Sigmoid colon (tissue), 7 donors: Measurements from ENCODE around the gene EXO1. TPM values are rescaled to one million over a fixed set of nuclear protein-coding genes. Genes with fewer than 3 reads are reported as not detected.

Source experiments
- DNase-seq: peaks from one replicate; pipeline ENCODE4 v3.0.0-alpha.2; 2019
- H3K27ac ChIP-seq, 4 donors: fragments of 200-600 bp; sonication (generic); one replicate each; pipeline ENCODE4 v1.5.1; 2016 to 2019; ENCODE audit warnings: mild to moderate bottlenecking in 1 of 4
- H3K27me3 ChIP-seq, 3 donors: fragments of 200-600 bp; sonication (generic); one replicate each; pipeline ENCODE4 v1.5.1; 2019; ENCODE audit warnings: mild to moderate bottlenecking in 1 of 3
- H3K36me3 ChIP-seq, 4 donors: fragments of 200-600 bp; sonication (generic); one replicate each; pipeline ENCODE4 v1.5.1; 2016 to 2019
- H3K4me1 ChIP-seq, 4 donors: fragments of 200-600 bp; sonication (generic); one replicate each; pipeline ENCODE4 v1.5.1; 2017 to 2019
- H3K4me3 ChIP-seq, 4 donors: fragments of 200-600 bp; sonication (generic); one replicate each; pipeline ENCODE4 v1.5.1; 2017 to 2019; ENCODE audit warnings: mild to moderate bottlenecking in 2 of 4, moderate library complexity in 1 of 4
- H3K9me3 ChIP-seq, 4 donors: fragments of 200-600 bp in 3 of 4; sonication (generic) in 3 of 4; one replicate each; pipeline versions ENCODE4 v1.5.1 to v1.6.1; 2013 to 2019
- CTCF ChIP-seq, 4 experiments: fragments of 450-650 bp in 3 of 4; fragments of 200-600 bp in 1 of 4; IDR thresholded peaks; one replicate each; pipeline ENCODE4 v1.5.1; 2016 to 2019; ENCODE audit warnings: antibody characterized with exemption in 4 of 4, mild to moderate bottlenecking in 3 of 4, moderate library complexity in 2 of 4
- EP300 ChIP-seq, 4 donors: sonication (generic); formaldehyde crosslinking; IDR thresholded peaks; one replicate each; pipeline ENCODE4 v1.6.1; 2017; ENCODE audit warnings: antibody characterized with exemption in 4 of 4
- POLR2A ChIP-seq, 2 donors: fragments of 450-650 bp; IDR thresholded peaks; one replicate each; pipeline ENCODE4 v1.6.1; 2016; ENCODE audit warnings: antibody characterized with exemption in 2 of 2, mild to moderate bottlenecking in 2 of 2, moderate library complexity in 2 of 2
- POLR2AphosphoS5 ChIP-seq, 4 donors: sonication (generic); formaldehyde crosslinking; IDR thresholded peaks; one replicate each; pipeline ENCODE4 v1.6.1; 2017; ENCODE audit warnings: antibody characterized with exemption in 4 of 4
- WGBS, 2 donors: extraction: QIAGEN DNeasy Blood & Tissue Kit; methylation state at CpG; one replicate each; pipeline ENCODE4 v1.1.7; 2013; 5-methylcytosine and 5-hydroxymethylcytosine counted together
- intact Hi-C: fragments of 100-400 bp; cut with DNase I; formaldehyde crosslinking; loops from one replicate; pipeline ENCODE4 v1.15.1; 2023
- polyA plus RNA-seq, 3 donors: library from polyadenylated mRNA; stranded (reverse); fragments of 200-250 nt; gene quantifications; one replicate each; pipeline ENCODE4 v1.2.3, GENCODE V29; 2013
- total RNA-seq, 4 donors: library from RNA; depleted of rRNA; stranded (reverse); fragments of >200 nt; gene quantifications; one replicate each; pipeline ENCODE4 v1.1.0, GENCODE V29; 2016
- donor health status: healthy with polysubstance abuse.
- donor health status: Bipolar disorder and iron deficiency.
- donor health status: healthy.

EXO1 gene
- total and polyA plus RNA-seq, 7 donors: under 0.01 to 3.4 (median 0.71) TPM; not detected in 2

GRCh38 chr1:241837416-241837815 is 10.6 kb upstream of the EXO1 start:
- H3K27me3 ChIP-seq: peaks cover 0 to 3% (median 0%) of the 10 kb centered on the region in 3 donors
- no peak overlapping the region for H3K27ac ChIP-seq
- no peak for TF ChIP-seq POLR2AphosphoS5 (IDR thresholded peaks at IDR 0.05)
- no peak for TF ChIP-seq POLR2A (IDR thresholded peaks at IDR 0.05)
- TF ChIP-seq CTCF (IDR thresholded peaks at IDR 0.05): no peak
- no peak for TF ChIP-seq EP300 (IDR thresholded peaks at IDR 0.05)
- no peaks in the 10 kb centered on the region for H3K36me3 ChIP-seq
- no peaks in the 10 kb centered on the region for H3K4me1 ChIP-seq
- WGBS, 2 donors: 79 to 86% methylated on average over 5 of the region's 5 CpGs
- no peaks in the 10 kb centered on the region for H3K9me3 ChIP-seq
- DNase-seq: no peak
- no peak overlapping the region for H3K4me3 ChIP-seq
- intact Hi-C loops: no loop called here

GRCh38 chr1:241837901-241838300 is 10.1 kb upstream of the EXO1 start:
- TF ChIP-seq POLR2AphosphoS5 (IDR thresholded peaks at IDR 0.05) (no peak), EP300 (IDR thresholded peaks at IDR 0.05) (no peak), POLR2A (IDR thresholded peaks at IDR 0.05) (no peak), CTCF (IDR thresholded peaks at IDR 0.05) (no peak)
- H3K4me3 ChIP-seq: no peak overlapping the region
- no peaks in the 10 kb centered on the region for H3K9me3 ChIP-seq
- peaks cover 0 to 3% (median 0%) of the 10 kb centered on the region in 3 donors for H3K27me3 ChIP-seq
- H3K27ac ChIP-seq: no peak overlapping the region
- no peak for DNase-seq
- no peaks in the 10 kb centered on the region for H3K4me1 ChIP-seq
- H3K36me3 ChIP-seq: no peaks in the 10 kb centered on the region
- intact Hi-C loops: no loop called here
- 81 to 90% methylated on average over 4 of the region's 4 CpGs for WGBS, 2 donors

GRCh38 chr1:241838897-241839296 is 9.1 kb upstream of the EXO1 start:
- H3K36me3 ChIP-seq: no peaks in the 10 kb centered on the region
- no peak overlapping the region for H3K4me3 ChIP-seq
- no peaks in the 10 kb centered on the region for H3K9me3 ChIP-seq
- peaks cover 0 to 3% (median 0%) of the 10 kb centered on the region in 3 donors for H3K27me3 ChIP-seq
- no peaks in the 10 kb centered on the region for H3K4me1 ChIP-seq
- 82 to 89% methylated on average over 5 of the region's 5 CpGs for WGBS, 2 donors
- intact Hi-C loops: no loop called here
- no peak overlapping the region for H3K27ac ChIP-seq
- no peak for DNase-seq
- TF ChIP-seq EP300 (IDR thresholded peaks at IDR 0.05) (no peak), CTCF (IDR thresholded peaks at IDR 0.05) (no peak), POLR2A (IDR thresholded peaks at IDR 0.05) (no peak), POLR2AphosphoS5 (IDR thresholded peaks at IDR 0.05) (no peak)

GRCh38 chr1:241839369-241839979 is 8.5 kb upstream of the EXO1 start:
- TF ChIP-seq POLR2A (IDR thresholded peaks at IDR 0.05) (no peak), CTCF (IDR thresholded peaks at IDR 0.05) (no peak), EP300 (IDR thresholded peaks at IDR 0.05) (no peak), POLR2AphosphoS5 (IDR thresholded peaks at IDR 0.05) (no peak)
- no peak for DNase-seq
- Histone ChIP-seq H3K9me3 (no peaks in the 10 kb centered on the region), H3K27me3 (peaks cover 0 to 3% (median 0%) of the 10 kb centered on the region in 3 donors), H3K4me3 (no peak overlapping the region), H3K4me1 (no peaks in the 10 kb centered on the region), H3K36me3 (no peaks in the 10 kb centered on the region), H3K27ac (no peak overlapping the region)
- intact Hi-C loops: no loop called here
- WGBS, 2 donors: 83 to 90% methylated on average over 6 of the region's 6 CpGs

- Histone ChIP-seq H3K4me3 (no peak overlapping the region), H3K9me3 (no peaks in the 10 kb centered on the region), H3K27ac (no peak overlapping the region), H3K4me1 (no peaks in the 10 kb centered on the region), H3K36me3 (no peaks in the 10 kb centered on the region), H3K27me3 (no peaks in the 10 kb centered on the region)
- WGBS, 2 donors: 75 to 86% methylated on average over 6 of the region's 6 CpGs
- DNase-seq: no peak
- TF ChIP-seq EP300 (IDR thresholded peaks at IDR 0.05) (no peak), CTCF (IDR thresholded peaks at IDR 0.05) (no peak), POLR2A (IDR thresholded peaks at IDR 0.05) (no peak), POLR2AphosphoS5 (IDR thresholded peaks at IDR 0.05) (no peak)
- intact Hi-C loops: no loop called here
These were observed 7.8 kb upstream of the EXO1 start for GRCh38 chr1:241840164-241840563.
